ENCODE results near the gene HMX1. TPM values are rescaled to one million over a fixed set of nuclear protein-coding genes. Genes with fewer than 3 reads are reported as not detected.

HMX1 gene
- total RNA-seq, 2 experiments from 2014 or later = not detected

DNA sequence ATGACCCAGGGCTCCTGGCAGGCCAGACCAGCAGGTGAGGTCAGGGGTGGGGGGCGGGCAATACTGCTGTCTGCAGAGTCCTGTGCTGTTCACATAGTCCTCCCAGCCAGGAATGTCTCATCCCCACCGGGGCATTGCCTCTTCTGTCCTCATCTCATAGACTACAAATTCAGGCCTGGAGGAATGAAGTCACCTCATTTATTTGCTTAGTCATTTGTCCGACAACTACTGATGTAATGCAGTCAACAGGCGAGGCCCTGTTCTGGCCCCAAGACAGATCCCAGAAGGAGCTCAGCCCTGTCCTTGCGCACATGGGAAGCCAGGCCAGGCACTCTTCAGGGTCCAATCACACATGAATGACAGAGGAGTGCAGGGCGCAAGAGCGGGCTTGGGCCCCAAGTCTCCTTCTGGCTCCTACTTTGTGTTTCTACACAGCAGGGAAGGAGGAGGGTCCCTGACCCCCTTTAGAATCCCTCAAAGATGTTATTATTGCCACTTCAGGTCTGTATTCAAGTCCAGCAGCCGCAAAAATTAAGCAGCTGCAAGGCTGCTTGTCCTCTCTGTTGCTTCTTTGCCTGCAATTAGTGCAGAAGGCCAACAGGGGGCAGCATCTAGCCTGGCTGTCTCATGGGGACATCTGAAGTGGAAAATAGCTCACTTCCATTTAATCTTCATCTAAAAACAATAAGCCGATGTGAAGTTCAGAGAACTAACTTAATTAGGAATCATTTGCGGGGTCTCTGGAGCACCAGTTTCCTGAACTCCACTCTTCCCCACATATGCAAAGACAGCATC, 15.2 kb upstream of the HMX1 start:
- ATAC-seq (no peak), DNase-seq (no peak)
- H3K27ac Mint-ChIP-seq = no peak overlapping the region
- no peaks in the 10 kb centered on the region for H3K36me3 Mint-ChIP-seq (ENCODE audit: low read depth)
- no peak overlapping the region for H3K4me3 Mint-ChIP-seq
- peaks cover 43% of the 10 kb centered on the region for H3K27me3 Mint-ChIP-seq
- peaks cover 1% of the 10 kb centered on the region for H3K9me3 Mint-ChIP-seq (ENCODE audit: low read depth)
- POLR2A ChIA-PET = no interaction called here
- intact Hi-C loops (cut with DNase I, micrococcal nuclease) = no loop called here
- CTCF ChIA-PET = interaction anchor here (0.5 to 1.6 kb wide), 4 partner anchors 9 to 280 kb away, joined by 3 to 4 read pairs (median 3); no protein-coding TSS in a partner anchor
- no peaks in the 10 kb centered on the region for H3K4me1 Mint-ChIP-seq

DNA sequence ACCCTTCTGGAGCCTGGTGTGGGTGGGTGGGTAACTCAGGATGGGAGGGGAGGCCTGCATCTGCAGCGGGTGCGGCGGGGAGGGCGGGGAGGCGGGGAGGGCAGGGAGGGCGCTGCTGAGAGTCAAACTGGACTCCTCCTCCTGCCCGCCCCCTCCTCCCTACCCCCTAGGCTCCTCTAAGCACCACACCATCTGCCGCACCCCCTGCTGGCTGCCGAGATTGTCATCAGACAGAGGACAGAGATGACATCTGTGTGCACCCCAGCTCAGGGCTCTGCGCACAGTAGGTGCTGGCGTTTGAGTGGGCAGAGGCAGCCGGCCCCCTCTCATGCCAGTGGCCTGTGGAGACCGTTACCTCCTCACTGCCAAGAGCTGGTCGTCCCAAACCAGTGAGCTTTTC, 10.6 kb upstream of the HMX1 start:
- intact Hi-C loops (cut with DNase I, micrococcal nuclease) = no loop called here

DNA sequence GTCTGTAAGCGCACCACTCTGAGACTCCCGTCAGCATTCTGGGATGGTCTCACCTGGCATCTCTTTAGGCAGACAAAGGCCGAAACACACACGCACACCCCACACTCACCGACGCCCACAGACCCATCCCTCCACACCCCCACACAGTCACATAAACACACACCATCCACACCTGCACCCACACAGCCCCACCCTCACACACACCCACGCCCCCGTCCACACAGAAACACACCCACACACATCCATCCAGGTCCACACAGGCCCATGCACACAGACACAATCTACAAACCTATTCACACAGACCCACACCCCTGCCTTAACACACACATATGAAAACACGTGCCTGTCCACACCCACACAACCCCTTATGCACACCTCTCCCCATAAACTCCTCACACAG, 9.2 kb upstream of the HMX1 start:
- no peaks in the 10 kb centered on the region for H3K4me1 Mint-ChIP-seq
- H3K4me3 Mint-ChIP-seq = no peak overlapping the region
- H3K27ac Mint-ChIP-seq = no peak overlapping the region
- ChIA-PET CTCF (no interaction called here), POLR2A (no interaction called here)
- no peak for ATAC-seq
- no peaks in the 10 kb centered on the region for H3K36me3 Mint-ChIP-seq (ENCODE audit: low read depth)
- DNase-seq = no peak
- intact Hi-C loops (cut with DNase I, micrococcal nuclease) = no loop called here
- peaks cover 44% of the 10 kb centered on the region for H3K27me3 Mint-ChIP-seq
- no peaks in the 10 kb centered on the region for H3K9me3 Mint-ChIP-seq (ENCODE audit: low read depth)

More for the DNA sequence above, 10.6 kb upstream of the HMX1 start:
- POLR2A ChIA-PET = no interaction called here
- Mint-ChIP-seq H3K4me1 (no peaks in the 10 kb centered on the region), H3K27ac (no peak overlapping the region), H3K27me3 (peaks cover 41% of the 10 kb centered on the region), H3K9me3 (ENCODE audit: low read depth) (peaks cover 1% of the 10 kb centered on the region), H3K36me3 (ENCODE audit: low read depth) (no peaks in the 10 kb centered on the region), H3K4me3 (no peak overlapping the region)
- DNase-seq = no peak
- CTCF ChIA-PET = no interaction called here
- ATAC-seq = no peak

DNA sequence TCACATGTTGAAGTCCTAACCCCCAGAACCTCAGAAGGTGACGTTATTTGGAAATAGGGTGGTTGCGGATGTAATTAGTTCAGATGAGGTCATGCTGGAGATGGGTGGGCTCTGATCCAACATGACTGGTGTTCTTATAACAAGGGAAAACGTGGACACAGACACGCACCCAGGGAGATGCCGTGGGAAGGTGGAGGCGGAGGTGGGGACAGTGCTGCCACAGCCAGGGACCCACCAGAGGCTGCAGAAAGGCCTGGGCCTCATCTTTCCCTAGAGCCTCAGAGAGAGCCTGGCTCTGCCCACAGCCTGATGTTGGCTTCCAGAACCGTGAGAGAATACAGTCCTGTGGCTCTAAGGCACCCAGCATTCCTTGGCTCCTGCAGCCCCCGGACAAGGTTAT, 7.9 kb upstream of the HMX1 start:
- DNase-seq = no peak
- no peaks in the 10 kb centered on the region for H3K4me1 Mint-ChIP-seq
- ATAC-seq = no peak
- no peaks in the 10 kb centered on the region for H3K36me3 Mint-ChIP-seq (ENCODE audit: low read depth)
- H3K27ac Mint-ChIP-seq = no peak overlapping the region
- intact Hi-C loops (cut with DNase I, micrococcal nuclease) = no loop called here
- H3K4me3 Mint-ChIP-seq = no peak overlapping the region
- ChIA-PET POLR2A (no interaction called here), CTCF (no interaction called here)
- H3K9me3 Mint-ChIP-seq (ENCODE audit: low read depth) = no peaks in the 10 kb centered on the region
- H3K27me3 Mint-ChIP-seq = peaks cover 52% of the 10 kb centered on the region

DNA sequence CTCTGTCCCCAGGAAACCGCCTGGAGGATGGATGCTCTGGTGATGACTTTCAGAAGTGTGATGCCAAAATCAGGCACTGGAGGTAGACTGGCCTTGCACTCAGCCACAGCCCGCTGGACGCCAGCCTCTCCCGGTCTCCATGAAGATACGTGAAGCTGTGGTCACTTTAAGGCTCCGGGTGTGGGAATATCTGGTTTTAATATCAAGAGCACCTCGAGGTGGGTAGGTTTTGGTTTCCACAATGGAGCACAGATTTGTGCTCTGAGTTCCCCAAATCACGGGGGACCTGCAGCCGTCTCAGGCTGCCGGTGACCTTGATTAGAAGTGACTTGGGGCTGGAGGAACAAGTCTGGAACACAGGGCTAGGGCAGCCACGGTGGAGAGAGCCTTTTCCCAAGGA, 6.8 kb upstream of the HMX1 start:
- Mint-ChIP-seq H3K27me3 (peaks cover 59% of the 10 kb centered on the region), H3K36me3 (ENCODE audit: low read depth) (no peaks in the 10 kb centered on the region), H3K4me1 (no peaks in the 10 kb centered on the region), H3K9me3 (ENCODE audit: low read depth) (no peaks in the 10 kb centered on the region), H3K4me3 (no peak overlapping the region), H3K27ac (no peak overlapping the region)
- intact Hi-C loops (cut with DNase I, micrococcal nuclease) = no loop called here
- DNase-seq = no peak
- POLR2A ChIA-PET = no interaction called here
- no peak for ATAC-seq
- CTCF ChIA-PET = interaction anchor here (0.6 kb wide), 1 partner anchor 38 kb away, joined by 3 read pairs; no protein-coding TSS in a partner anchor

DNA sequence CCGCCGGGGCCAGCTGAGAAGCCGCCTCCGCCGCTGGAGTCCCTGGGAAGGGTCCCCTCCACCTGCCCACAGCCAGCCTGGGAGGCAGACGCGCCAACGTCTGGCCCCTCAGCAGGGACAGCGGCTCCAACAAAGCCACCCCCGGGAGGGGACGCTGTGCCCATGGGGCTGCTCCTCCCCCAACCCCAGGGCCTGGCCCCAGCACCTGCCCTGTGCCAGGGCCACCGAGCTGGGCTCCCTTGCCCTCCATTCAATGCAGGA, 6.1 kb upstream of the HMX1 start:
- POLR2A ChIA-PET = no interaction called here
- DNase-seq (no peak), ATAC-seq (no peak)
- intact Hi-C loops (cut with DNase I, micrococcal nuclease) = loop anchor here in 1 of 2 experiments (2.0 kb wide), 1 partner anchor 19 kb away; no protein-coding TSS in a partner anchor
- Mint-ChIP-seq H3K9me3 (ENCODE audit: low read depth) (no peaks in the 10 kb centered on the region), H3K4me3 (no peak overlapping the region), H3K36me3 (ENCODE audit: low read depth) (no peaks in the 10 kb centered on the region), H3K4me1 (no peaks in the 10 kb centered on the region), H3K27me3 (peaks cover 63% of the 10 kb centered on the region), H3K27ac (no peak overlapping the region)
- CTCF ChIA-PET = no interaction called here

DNA sequence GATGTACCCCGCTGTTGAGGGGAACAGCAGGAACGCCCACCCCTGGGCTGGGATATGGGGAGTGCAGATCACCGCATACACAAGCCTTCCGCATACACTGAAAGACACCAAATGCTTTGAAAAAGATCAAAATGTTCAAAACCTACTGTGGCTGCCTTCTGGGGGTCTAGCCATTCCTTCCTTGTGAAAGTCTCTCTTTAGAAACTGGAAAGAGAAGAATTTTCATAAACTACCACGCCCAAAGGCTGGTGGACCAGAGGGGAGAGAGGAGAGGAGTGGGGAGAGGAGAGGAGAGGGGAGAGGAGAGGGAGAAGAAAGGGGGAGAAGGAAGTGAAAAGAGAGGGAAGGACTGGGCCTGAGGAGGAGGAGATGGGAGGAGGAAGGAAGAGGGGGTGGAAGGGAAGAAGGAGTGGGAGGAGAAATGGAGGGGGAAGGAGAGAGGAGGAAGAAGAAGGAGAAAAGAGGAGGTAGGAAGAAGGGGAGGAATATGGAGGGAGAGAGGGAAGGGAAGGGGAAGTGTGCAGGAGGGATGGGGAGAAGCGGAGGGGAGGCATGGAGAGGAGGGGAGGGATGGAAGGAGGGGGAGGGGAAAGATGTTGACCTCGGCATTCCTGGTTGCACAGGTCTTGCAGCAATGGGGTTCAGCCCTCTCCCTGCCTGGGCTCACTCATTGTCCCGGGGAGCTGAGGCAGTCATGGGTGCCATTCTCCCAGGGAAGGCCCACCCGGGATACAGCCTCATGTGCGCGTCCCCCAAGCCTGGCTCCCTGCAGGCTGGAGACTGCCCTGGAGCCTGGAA, 5.5 kb upstream of the HMX1 start:
- no peak for DNase-seq
- intact Hi-C loops (cut with DNase I, micrococcal nuclease) = loop anchor here in 1 of 2 experiments (2.0 kb wide), 1 partner anchor 18 kb away; no protein-coding TSS in a partner anchor
- ATAC-seq = no peak
- CTCF ChIA-PET = no interaction called here
- no peaks in the 10 kb centered on the region for H3K36me3 Mint-ChIP-seq (ENCODE audit: low read depth)
- H3K27me3 Mint-ChIP-seq = peaks cover 66% of the 10 kb centered on the region
- no peaks in the 10 kb centered on the region for H3K9me3 Mint-ChIP-seq (ENCODE audit: low read depth)
- H3K4me1 Mint-ChIP-seq = peaks cover under 1% of the 10 kb centered on the region
- no peak overlapping the region for H3K27ac Mint-ChIP-seq
- no peak overlapping the region for H3K4me3 Mint-ChIP-seq
- POLR2A ChIA-PET = no interaction called here

DNA sequence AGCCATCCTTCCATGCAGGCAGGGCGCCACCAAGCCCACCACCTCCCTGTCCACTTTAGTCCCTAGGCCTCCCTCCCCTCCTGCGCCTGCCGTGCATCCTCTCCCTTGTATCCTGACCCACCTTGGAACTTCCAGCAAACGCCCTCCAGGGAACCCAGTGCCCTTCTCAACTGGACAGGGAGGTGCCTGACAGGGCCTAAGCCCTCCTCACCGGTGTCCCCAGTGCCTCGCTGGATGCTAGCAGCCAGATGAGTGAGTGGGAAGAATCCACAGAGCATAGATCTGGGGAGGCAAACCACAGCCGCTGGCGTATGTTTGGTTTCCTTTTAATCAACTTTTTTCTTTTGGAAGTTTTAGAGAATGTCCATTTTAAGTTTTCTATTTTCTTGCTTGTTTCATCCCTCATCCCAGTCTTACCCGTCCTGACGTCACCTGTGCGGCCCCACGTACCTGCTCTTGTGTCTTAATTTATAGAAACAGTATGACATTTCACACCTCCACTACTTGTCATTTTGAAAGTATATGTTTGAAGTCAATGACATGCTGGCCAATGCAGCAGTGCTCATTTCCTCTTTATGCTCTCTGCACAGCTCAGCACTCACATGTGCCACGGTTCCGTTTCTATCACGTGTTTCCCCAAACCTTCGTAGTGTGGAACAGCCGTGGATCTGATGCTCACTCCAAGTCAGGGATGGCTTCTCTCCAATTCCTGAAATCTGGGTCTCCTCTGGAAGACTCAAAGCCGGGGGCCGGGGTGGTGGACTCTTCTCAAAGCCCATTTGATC, 3.4 kb upstream of the HMX1 start:
- Mint-ChIP-seq H3K9me3 (ENCODE audit: low read depth) (no peaks in the 10 kb centered on the region), H3K27ac (no peak overlapping the region), H3K4me1 (peaks cover 5% of the 10 kb centered on the region), H3K4me3 (no peak overlapping the region), H3K27me3 (peaks cover 65% of the 10 kb centered on the region), H3K36me3 (ENCODE audit: low read depth) (no peaks in the 10 kb centered on the region)
- CTCF ChIA-PET = interaction anchor here (0.6 kb wide), 1 partner anchor 13 kb away, joined by 4 read pairs; no protein-coding TSS in a partner anchor
- intact Hi-C loops (cut with DNase I, micrococcal nuclease) = loop anchor here in 1 of 2 experiments (2.0 kb wide), 1 partner anchor 16 kb away; no protein-coding TSS in a partner anchor
- ATAC-seq (peak; percentile 72), DNase-seq (no peak)
- POLR2A ChIA-PET = no interaction called here

DNA sequence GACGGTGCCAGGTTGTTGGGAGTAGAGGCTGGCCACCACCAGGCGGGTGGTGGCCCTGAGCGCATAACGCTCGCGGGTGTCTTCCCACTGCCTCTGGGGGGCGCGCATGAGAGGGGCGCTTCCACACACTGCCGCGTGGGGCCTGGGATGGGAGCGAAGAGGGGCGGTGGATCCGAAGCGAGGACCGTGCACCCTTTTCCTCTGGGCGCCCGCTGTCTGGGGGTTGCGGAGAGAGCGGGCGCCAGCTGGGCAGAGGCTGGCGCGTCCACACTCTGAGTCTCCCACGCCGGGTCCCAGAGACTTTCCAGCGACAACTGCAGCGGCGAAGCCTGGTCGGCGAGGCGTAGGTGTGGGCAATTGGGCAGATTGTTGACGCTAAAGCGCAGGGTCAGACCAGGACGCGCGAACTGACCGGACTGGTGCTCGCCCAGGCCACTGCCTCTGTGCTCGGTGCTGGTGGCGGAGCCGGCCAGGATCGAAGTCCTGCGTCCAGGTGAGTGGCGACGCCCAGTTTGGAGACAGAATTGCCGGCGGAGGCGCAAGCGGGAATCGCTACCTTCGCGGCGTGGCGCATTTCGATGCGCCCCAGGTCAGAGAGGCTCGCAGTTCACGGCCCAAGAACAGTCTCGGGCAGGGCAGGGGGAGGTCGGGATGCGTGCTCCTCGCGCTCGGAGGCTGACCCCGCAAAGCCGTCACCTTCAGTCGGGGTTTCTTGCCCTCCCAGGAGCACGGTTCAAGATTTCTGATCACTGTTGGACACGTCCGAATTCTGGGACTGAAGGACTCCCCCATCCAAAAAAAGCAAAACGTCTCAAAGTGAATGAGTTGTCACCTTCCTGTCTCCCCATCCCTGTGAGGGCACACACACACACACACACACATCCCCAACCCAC, 2.6 kb upstream of the HMX1 start:
- intact Hi-C loops (cut with DNase I, micrococcal nuclease) = loop anchor here in 1 of 2 experiments (2.0 kb wide), 1 partner anchor 15 kb away; no protein-coding TSS in a partner anchor
- ChIA-PET POLR2A (no interaction called here), CTCF (no interaction called here)
- no peak for ATAC-seq
- Mint-ChIP-seq H3K4me1 (peaks cover 5% of the 10 kb centered on the region), H3K9me3 (ENCODE audit: low read depth) (no peaks in the 10 kb centered on the region), H3K36me3 (ENCODE audit: low read depth) (no peaks in the 10 kb centered on the region), H3K4me3 (no peak overlapping the region), H3K27ac (no peak overlapping the region), H3K27me3 (peaks cover 68% of the 10 kb centered on the region)
- no peak for DNase-seq

DNA sequence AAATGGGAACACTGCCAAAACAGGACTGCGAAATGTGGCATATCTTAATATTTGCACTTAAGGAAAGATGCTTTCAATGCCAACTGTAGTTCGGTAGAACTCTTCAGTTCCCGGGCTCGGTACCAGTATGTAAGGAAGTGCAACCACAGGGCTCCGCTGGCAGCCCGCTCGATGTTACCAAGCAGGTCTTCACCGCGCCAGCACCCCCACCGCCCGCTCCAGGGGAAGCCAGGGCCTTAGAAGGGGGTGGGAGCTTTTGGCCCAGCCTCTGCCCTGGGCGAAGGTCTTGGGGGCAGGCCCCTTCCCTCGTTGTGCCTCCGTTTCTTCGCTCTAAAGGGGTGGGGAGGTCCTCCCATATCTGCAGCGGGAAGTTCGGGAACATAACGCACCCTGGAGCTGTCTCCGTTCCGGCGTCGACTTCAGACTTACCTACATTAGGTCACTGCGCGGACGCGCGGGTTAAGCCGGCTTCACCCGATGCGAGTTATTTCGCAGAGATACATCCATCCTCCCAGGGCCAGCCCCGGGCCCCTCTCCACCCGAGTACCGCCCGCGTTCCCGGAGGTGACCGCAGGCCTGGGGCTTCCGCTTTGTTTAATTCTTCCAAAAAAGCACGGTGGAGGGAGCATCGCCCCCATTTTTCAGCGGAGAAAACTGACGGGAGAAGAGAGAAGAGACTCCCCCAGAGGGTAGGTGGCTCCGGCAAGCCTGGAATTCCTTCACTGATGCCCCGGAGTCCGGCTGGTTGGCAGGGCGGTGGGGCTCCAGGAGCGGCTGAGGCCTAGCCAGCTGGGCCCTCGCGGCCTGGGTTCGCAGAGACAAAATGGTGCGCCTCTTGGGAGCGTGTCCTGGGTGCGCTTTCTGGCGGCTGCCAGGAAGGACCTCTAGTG, 1.0 kb upstream of the HMX1 start:
- H3K4me1 Mint-ChIP-seq = peaks cover 5% of the 10 kb centered on the region

More for the DNA sequence above, 1.0 kb upstream of the HMX1 start:
- Mint-ChIP-seq H3K9me3 (ENCODE audit: low read depth) (no peaks in the 10 kb centered on the region), H3K4me3 (no peak overlapping the region), H3K27ac (no peak overlapping the region), H3K27me3 (peaks cover 69% of the 10 kb centered on the region), H3K36me3 (ENCODE audit: low read depth) (no peaks in the 10 kb centered on the region)
- DNase-seq (no peak), ATAC-seq (no peak)
- POLR2A ChIA-PET = no interaction called here
- CTCF ChIA-PET = no interaction called here
- intact Hi-C loops (cut with DNase I, micrococcal nuclease) = no loop called here

Measured in activated CD4-positive, alpha-beta T cell treated with anti-CD3 and anti-CD28 coated beads for 36 hours (primary cell).